H54 (cell line): ENCODE data around the gene SCAF11.

Experiments
- DNase-seq: peaks from one replicate; pipeline ENCODE4 v3.0.0; 2011; ENCODE audit warnings: low spot score, mixed read lengths; ENCODE audit not compliant: insufficient read length
- FAIRE-seq: peaks from 3 replicates; lab custom pipeline; 2011; peaks lifted over from hg19 to GRCh38; lab: Jason Lieb, UNC
- POLR2A ChIP-seq: IDR thresholded peaks from 2 replicates; pipeline ENCODE4 v1.6.1; 2011; ENCODE audit warnings: low read depth, mild to moderate bottlenecking, low read length

The SCAF11 gene

GRCh38 chr12:45991284-45992249 lies 1.2 kb upstream of the SCAF11 start:
- TF ChIP-seq POLR2A: peak; percentile 84
- FAIRE-seq: peak; percentile 83
- DNase-seq: peak; percentile 58

- peak; percentile 45; the same call in 1 of the 2 replicates for TF ChIP-seq POLR2A
- DNase-seq (peak; percentile 23), FAIRE-seq (no peak)
These were observed 480 bp downstream of the SCAF11 start for GRCh38 chr12:45989721-45990467.

- TF ChIP-seq POLR2A: no peak
- FAIRE-seq: no peak
- DNase-seq: no peak
These were observed 1.1 kb downstream of the SCAF11 start for GRCh38 chr12:45989287-45989686.

- DNase-seq (no peak), FAIRE-seq (peak; percentile 36)
- TF ChIP-seq POLR2A: no peak
These were observed 2.1 kb downstream of the SCAF11 start for GRCh38 chr12:45988264-45988663.

- FAIRE-seq (peak; percentile 33), DNase-seq (no peak)
- TF ChIP-seq POLR2A: no peak
These were observed 3.0 kb downstream of the SCAF11 start for GRCh38 chr12:45987340-45987727.

- DNase-seq (no peak), FAIRE-seq (no peak)
- no peak for TF ChIP-seq POLR2A
These were observed 3.6 kb downstream of the SCAF11 start for GRCh38 chr12:45986641-45987339.

GRCh38 chr12:45981075-45981837 lies 9.1 kb downstream of the SCAF11 start:
- TF ChIP-seq POLR2A: no peak

GRCh38 chr12:45980540-45980939 lies 9.8 kb downstream of the SCAF11 start:
- DNase-seq (no peak), FAIRE-seq (no peak)
- TF ChIP-seq POLR2A: no peak

More at GRCh38 chr12:45981075-45981837, 9.1 kb downstream of the SCAF11 start:
- FAIRE-seq (no peak), DNase-seq (no peak)

- FAIRE-seq: peak; percentile 30
- TF ChIP-seq POLR2A: no peak
These were observed 12.3 kb downstream of the SCAF11 start for GRCh38 chr12:45978108-45978507.

GRCh38 chr12:45977620-45978019 lies 12.8 kb downstream of the SCAF11 start:
- TF ChIP-seq POLR2A: no peak
- FAIRE-seq: no peak
- no peak for DNase-seq

More at GRCh38 chr12:45978108-45978507, 12.3 kb downstream of the SCAF11 start:
- DNase-seq: no peak

GRCh38 chr12:45975506-45975905 lies 14.9 kb downstream of the SCAF11 start:
- no peak for FAIRE-seq
- no peak for TF ChIP-seq POLR2A
- DNase-seq: no peak

GRCh38 chr12:45974883-45975282 lies 15.5 kb downstream of the SCAF11 start:
- DNase-seq: no peak
- no peak for TF ChIP-seq POLR2A
- FAIRE-seq: peak; percentile 66
